ENCODE measurements around the gene CLIC5.

The CLIC5 gene

GRCh38 chr6:46025573-46025972 lies 9.9 kb upstream of the CLIC5 start:
- TF ChIP-seq CTCF (conservative IDR thresholded peaks at IDR 0.05; ENCODE audit: control insufficient read depth, insufficient read depth, low read depth, low read length) = no peak
- no peak for DNase-seq (ENCODE audit: low read depth)
- H3K4me3 ChIP-seq (ENCODE audit: control insufficient read depth, low read depth, low read length) = no peak overlapping the region

- no peak for TF ChIP-seq CTCF (conservative IDR thresholded peaks at IDR 0.05; ENCODE audit: control insufficient read depth, insufficient read depth, low read depth, low read length)
- peak; percentile 14 for DNase-seq (ENCODE audit: low read depth)
- no peak overlapping the region for H3K4me3 ChIP-seq (ENCODE audit: control insufficient read depth, low read depth, low read length)
Measured at GRCh38 chr6:46024124-46024769, 8.6 kb upstream of the CLIC5 start.

GRCh38 chr6:46023216-46023915 lies 7.7 kb upstream of the CLIC5 start:
- peak; percentile 86 for DNase-seq (ENCODE audit: low read depth)
- H3K4me3 ChIP-seq (ENCODE audit: control insufficient read depth, low read depth, low read length) = no peak overlapping the region
- no peak for TF ChIP-seq CTCF (conservative IDR thresholded peaks at IDR 0.05; ENCODE audit: control insufficient read depth, insufficient read depth, low read depth, low read length)

GRCh38 chr6:46022106-46022948 lies 6.7 kb upstream of the CLIC5 start:
- TF ChIP-seq CTCF (conservative IDR thresholded peaks at IDR 0.05; ENCODE audit: control insufficient read depth, insufficient read depth, low read depth, low read length) = no peak
- DNase-seq (ENCODE audit: low read depth) = peak; percentile 52
- no peak overlapping the region for H3K4me3 ChIP-seq (ENCODE audit: control insufficient read depth, low read depth, low read length)

- no peak for DNase-seq (ENCODE audit: low read depth)
- TF ChIP-seq CTCF (conservative IDR thresholded peaks at IDR 0.05; ENCODE audit: control insufficient read depth, insufficient read depth, low read depth, low read length) = no peak
- H3K4me3 ChIP-seq (ENCODE audit: control insufficient read depth, low read depth, low read length) = no peak overlapping the region
Measured at GRCh38 chr6:46017726-46018125, 2.1 kb upstream of the CLIC5 start.

GRCh38 chr6:46016063-46016608 lies 476 bp upstream of the CLIC5 start:
- TF ChIP-seq CTCF (conservative IDR thresholded peaks at IDR 0.05; ENCODE audit: control insufficient read depth, insufficient read depth, low read depth, low read length) = no peak
- H3K4me3 ChIP-seq (ENCODE audit: control insufficient read depth, low read depth, low read length) = no peak overlapping the region
- no peak for DNase-seq (ENCODE audit: low read depth)
